ENCODE data around the gene TAF6.
A peak's percentile ranks its signal among the peaks of the same experiment; 100 is the strongest.

TAF6 gene

DNA sequence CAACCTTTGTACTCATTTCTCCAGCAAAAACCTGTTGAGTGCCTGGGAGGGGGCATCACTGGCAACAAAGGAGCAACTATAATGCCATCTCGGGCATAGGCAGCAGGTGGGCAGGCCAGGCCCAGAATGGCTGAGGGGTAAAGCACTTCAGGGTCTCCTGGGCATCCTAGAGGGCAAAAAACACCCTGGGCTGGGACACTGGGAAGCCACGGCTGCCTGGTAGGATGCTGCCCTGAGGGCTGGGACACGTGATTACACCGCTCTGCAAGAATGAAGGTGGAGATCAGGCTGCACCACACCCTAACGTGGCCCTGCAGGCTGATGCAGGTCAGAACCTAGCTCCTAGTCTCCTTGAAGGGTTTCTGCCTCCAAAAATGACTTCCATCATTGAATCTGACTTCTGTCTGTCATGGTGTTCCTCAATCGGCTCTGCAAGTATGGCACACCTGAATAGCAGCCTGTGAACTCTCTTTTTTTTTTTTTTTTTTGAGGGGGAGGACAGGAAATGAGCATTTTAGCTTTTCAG is 43.9 kb upstream of the TAF6 start:
- Histone ChIP-seq H3K36me3 (no peaks in the 10 kb centered on the region), H3K27ac (no peak overlapping the region), H3K27me3 (ENCODE audit: insufficient read depth, low read depth, severe bottlenecking) (no peaks in the 10 kb centered on the region), H3K9me3 (ENCODE audit: severe bottlenecking) (no peaks in the 10 kb centered on the region), H3K4me3 (ENCODE audit: low read depth, low read length) (no peak overlapping the region)
- no peak for DNase-seq
- TF ChIP-seq, protein P1, sequence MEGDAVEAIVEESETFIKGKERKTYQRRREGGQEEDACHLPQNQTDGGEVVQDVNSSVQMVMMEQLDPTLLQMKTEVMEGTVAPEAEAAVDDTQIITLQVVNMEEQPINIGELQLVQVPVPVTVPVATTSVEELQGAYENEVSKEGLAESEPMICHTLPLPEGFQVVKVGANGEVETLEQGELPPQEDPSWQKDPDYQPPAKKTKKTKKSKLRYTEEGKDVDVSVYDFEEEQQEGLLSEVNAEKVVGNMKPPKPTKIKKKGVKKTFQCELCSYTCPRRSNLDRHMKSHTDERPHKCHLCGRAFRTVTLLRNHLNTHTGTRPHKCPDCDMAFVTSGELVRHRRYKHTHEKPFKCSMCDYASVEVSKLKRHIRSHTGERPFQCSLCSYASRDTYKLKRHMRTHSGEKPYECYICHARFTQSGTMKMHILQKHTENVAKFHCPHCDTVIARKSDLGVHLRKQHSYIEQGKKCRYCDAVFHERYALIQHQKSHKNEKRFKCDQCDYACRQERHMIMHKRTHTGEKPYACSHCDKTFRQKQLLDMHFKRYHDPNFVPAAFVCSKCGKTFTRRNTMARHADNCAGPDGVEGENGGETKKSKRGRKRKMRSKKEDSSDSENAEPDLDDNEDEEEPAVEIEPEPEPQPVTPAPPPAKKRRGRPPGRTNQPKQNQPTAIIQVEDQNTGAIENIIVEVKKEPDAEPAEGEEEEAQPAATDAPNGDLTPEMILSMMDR (IDR thresholded peaks at IDR 0.05; ENCODE audit: low read depth, low read length) = no peak

DNA sequence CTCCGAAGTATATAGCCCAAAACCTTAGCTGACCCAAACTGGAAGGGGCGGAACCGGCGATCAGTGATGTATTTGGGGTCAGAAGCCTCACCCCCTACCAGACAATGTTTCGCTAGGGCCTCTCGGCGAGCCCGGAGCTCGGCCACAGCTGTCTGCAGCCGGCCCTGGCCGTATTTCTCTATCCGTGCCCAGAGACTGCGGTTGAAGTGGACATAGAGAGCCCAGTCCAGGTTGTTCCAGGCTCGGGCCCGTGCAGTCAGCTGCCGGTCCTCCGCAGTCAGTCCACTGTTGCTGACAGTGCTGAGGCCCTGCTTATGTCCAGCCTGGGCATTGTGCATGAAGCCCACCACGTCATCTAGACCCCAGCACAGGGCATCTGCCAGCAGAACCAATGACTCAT is 40.9 kb upstream of the TAF6 start:
- TF ChIP-seq, protein P1 (IDR thresholded peaks at IDR 0.05; ENCODE audit: low read depth, low read length) = no peak
- no peak for DNase-seq
- H3K27ac ChIP-seq = no peak overlapping the region

DNA sequence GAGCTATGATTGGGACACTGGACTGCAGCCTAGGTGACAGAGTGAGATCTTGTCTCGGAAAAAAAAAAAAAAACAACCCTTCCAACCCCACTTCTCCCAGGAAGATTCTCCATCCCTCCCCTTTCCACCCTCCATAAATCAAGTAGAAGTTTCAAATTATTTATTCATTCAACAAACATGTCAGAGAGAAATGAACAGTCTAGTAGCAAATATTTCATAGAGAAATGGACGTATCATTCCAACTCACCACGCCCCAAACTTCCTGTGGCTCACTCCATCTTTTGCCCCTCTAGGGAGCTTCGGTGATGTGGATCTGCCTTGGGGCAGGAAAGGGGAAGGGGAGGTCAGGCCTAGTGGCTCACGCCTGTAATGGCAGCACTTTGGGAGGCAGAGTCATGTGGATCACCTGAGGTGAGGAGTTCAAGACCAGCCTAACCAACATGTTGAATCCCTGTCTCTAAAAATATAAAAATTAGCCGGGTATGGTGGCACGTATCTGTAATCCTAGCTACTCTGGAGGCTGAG is 40.0 kb upstream of the TAF6 start:
- peaks cover 22% of the 10 kb centered on the region for H3K36me3 ChIP-seq
- H3K27ac ChIP-seq = peak overlapping the region; percentile 71
- TF ChIP-seq, protein P1 (IDR thresholded peaks at IDR 0.05; ENCODE audit: low read depth, low read length) = no peak
- no peak for DNase-seq
- no peaks in the 10 kb centered on the region for H3K9me3 ChIP-seq (ENCODE audit: severe bottlenecking)
- peak overlapping the region; percentile 77 for H3K4me3 ChIP-seq (ENCODE audit: low read depth, low read length)
- H3K27me3 ChIP-seq (ENCODE audit: insufficient read depth, low read depth, severe bottlenecking) = no peaks in the 10 kb centered on the region

More for the DNA sequence above, 40.9 kb upstream of the TAF6 start:
- Histone ChIP-seq H3K4me3 (ENCODE audit: low read depth, low read length) (no peak overlapping the region), H3K36me3 (peaks cover 16% of the 10 kb centered on the region), H3K9me3 (ENCODE audit: severe bottlenecking) (no peaks in the 10 kb centered on the region), H3K27me3 (ENCODE audit: insufficient read depth, low read depth, severe bottlenecking) (no peaks in the 10 kb centered on the region)

DNA sequence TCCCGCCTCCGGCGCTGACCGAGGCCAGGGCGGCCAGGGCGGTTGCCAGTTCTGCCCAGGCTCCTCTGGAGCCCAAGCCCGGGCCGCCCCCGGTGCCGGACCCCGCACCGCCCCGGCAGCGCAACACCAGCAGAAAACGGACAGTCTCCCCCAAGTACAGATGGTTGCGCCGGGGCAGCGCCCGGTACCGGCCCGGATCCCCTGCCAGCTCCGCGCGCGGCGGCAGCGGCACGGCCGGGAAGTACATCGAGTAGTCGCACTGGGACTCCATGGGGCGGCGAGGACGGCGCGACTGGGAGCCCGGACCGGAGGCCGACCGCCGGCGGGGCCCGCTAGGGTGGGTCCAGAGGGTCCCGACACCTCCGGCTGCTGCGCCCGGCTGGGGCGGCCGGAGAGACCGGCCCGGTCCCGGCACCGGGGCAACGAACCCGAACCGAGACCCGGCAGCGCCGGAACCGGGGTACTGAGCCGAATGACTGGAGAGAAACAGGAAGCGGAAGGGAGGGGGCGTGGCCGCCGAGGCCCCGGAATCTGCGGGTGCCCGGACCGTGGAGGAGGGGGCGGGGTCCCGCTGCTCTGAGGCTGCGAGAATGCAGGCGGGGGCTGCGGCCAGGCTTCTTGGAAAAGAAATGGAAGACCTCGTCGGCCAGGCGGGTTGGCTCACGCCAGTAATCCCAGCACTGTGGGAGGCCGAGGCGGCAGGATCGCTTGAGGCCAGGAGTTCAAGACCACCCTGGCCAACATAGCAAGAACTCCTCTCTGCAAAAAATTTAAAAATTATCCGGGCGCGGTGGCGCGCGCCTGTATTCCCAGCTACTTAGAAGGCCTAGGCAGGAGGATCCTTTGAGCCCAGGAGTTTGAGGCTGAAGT is 39.3 kb upstream of the TAF6 start, which contains the start of gene TRAPPC14:
TSS of gene TRAPPC14 (minus strand) at position 495 of the 870 bp plus-strand sequence. CDS start at position 271, 224 bp downstream.
- peak within 1 kb of the TSS; percentile 77 for H3K4me3 ChIP-seq (ENCODE audit: low read depth, low read length)
- peaks cover 29% of the 10 kb centered on the region for H3K36me3 ChIP-seq
- H3K9me3 ChIP-seq (ENCODE audit: severe bottlenecking) = no peaks in the 10 kb centered on the region
- no peaks in the 10 kb centered on the region for H3K27me3 ChIP-seq (ENCODE audit: insufficient read depth, low read depth, severe bottlenecking)
- DNase-seq = peak; percentile 96
- TF ChIP-seq, protein P1 (IDR thresholded peaks at IDR 0.05; ENCODE audit: low read depth, low read length) = no peak
- peak within 1 kb of the TSS; percentile 71 for H3K27ac ChIP-seq

DNA sequence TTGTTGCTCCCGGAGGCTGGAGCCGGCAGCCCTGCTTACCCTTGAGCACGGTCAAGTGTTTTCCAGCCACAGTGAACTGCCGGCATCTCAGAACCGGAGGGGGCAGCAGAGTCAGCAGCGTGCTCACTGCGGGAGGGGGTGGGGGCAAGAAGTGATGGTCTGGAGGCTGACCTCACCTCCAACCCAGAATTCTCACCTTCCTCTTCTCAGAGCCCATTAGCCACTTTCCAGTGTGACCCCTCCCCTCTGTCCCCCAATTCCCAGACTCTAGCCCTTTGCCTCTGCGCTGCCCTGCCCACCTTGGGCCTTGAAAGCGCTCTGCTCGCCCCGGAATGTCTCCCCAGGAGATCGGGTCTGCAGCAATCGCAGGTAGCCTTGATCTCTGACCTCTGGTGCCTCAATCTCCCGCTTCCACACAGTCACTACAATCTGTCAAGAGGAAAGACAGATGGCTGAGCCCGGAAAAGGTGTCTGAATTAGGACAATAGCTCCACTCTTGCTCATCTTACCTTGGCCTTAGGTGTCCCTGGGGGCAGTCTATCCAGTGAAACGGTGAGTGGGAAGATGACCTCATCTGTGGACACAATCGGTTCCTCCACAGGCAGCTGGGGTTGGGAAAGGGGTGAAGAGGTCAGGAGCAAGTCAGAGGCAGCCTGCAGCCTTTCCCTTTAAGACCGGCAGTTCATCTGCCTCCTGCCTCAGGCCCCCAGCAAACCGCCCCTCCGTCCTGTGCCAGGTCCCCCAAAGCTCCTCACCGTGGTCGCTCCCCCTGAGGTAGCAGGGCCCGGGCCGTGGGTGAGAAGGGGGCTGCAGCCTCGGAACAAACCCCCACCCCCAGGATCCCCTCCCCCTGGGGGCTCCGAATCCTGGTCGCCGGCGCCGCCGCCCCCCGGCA is 38.4 kb upstream of the TAF6 start:
- H3K27ac ChIP-seq = peak overlapping the region; percentile 71
- peak; percentile 54 for DNase-seq
- TF ChIP-seq, protein P1 (IDR thresholded peaks at IDR 0.05; ENCODE audit: low read depth, low read length) = peak; percentile 34; the same call in 1 of the 2 replicates

More for the DNA sequence above, 38.4 kb upstream of the TAF6 start:
- Histone ChIP-seq H3K4me3 (ENCODE audit: low read depth, low read length) (peak overlapping the region; percentile 77), H3K9me3 (ENCODE audit: severe bottlenecking) (no peaks in the 10 kb centered on the region), H3K36me3 (peaks cover 37% of the 10 kb centered on the region), H3K27me3 (ENCODE audit: insufficient read depth, low read depth, severe bottlenecking) (no peaks in the 10 kb centered on the region)

All from WERI-Rb-1 (cell line).